ENCODE measurements around the gene CELF2. TPM values are rescaled to one million over a fixed set of nuclear protein-coding genes. Genes with fewer than 3 reads are reported as not detected.

CELF2 gene
- total RNA-seq, 1 experiment from 2014 or later: 0.27 TPM

DNA sequence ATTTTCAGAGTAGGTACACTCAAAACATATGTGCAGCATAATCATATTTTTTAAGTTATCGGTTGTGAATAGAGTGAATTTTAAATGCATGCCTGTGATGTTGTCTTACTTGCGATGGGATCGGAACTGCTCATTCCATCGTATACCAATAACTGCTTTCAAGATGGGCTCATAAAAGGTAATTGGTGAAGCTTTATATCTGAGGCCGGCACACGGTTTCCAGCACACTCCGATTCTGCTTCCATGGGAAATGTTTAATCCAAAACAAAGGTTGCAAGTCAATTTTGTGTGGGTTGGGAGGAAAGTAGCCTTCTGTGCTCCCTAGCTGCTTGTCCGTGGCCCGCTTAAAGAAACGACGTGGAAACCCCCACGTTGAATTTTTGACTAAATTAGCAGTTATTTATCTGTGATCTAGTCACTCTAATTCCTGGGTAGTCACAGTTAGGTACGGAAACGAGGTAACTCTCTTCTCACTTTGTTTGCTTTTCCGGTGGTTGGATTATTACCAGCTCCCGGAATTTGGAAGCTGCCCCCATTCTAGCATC, 10.1 kb upstream of the CELF2 start:
- CTCF ChIA-PET: no interaction called here
- POLR2A ChIA-PET: no interaction called here
- no peak for DNase-seq
- Histone ChIP-seq H3K36me3 (ENCODE audit: control insufficient read depth, insufficient read depth, low read length) (no peaks in the 10 kb centered on the region), H3K4me1 (no peaks in the 10 kb centered on the region), H3K9me3 (no peaks in the 10 kb centered on the region), H3K27me3 (replicated peaks; ENCODE audit: control insufficient read depth, insufficient read depth, low read length) (no peaks in the 10 kb centered on the region), H3K4me3 (ENCODE audit: low read depth, low read length) (no peak overlapping the region)
- TF ChIP-seq, protein P1, sequence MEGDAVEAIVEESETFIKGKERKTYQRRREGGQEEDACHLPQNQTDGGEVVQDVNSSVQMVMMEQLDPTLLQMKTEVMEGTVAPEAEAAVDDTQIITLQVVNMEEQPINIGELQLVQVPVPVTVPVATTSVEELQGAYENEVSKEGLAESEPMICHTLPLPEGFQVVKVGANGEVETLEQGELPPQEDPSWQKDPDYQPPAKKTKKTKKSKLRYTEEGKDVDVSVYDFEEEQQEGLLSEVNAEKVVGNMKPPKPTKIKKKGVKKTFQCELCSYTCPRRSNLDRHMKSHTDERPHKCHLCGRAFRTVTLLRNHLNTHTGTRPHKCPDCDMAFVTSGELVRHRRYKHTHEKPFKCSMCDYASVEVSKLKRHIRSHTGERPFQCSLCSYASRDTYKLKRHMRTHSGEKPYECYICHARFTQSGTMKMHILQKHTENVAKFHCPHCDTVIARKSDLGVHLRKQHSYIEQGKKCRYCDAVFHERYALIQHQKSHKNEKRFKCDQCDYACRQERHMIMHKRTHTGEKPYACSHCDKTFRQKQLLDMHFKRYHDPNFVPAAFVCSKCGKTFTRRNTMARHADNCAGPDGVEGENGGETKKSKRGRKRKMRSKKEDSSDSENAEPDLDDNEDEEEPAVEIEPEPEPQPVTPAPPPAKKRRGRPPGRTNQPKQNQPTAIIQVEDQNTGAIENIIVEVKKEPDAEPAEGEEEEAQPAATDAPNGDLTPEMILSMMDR (IDR thresholded peaks at IDR 0.05; ENCODE audit: insufficient read depth in 1 of 2, low read depth in 1 of 2, low read length in 1 of 2, severe bottlenecking in 1 of 2, unreplicated experiment in 1 of 2): no peak
- H3K4me3 Mint-ChIP-seq (ENCODE audit: unreplicated experiment): no peak overlapping the region
- H3K9me3 Mint-ChIP-seq (ENCODE audit: unreplicated experiment): no peaks in the 10 kb centered on the region
- H3K4me1 Mint-ChIP-seq (ENCODE audit: low read depth, unreplicated experiment): no peaks in the 10 kb centered on the region
- no TSS peak for BruUV-seq (replicated peaks)
- intact Hi-C loops (cut with micrococcal nuclease; ENCODE audit: unreplicated experiment): no loop called here
- H3K27me3 Mint-ChIP-seq (ENCODE audit: insufficient read depth, unreplicated experiment): peaks cover 30% of the 10 kb centered on the region
- H3K36me3 Mint-ChIP-seq (ENCODE audit: insufficient read depth, unreplicated experiment): no peaks in the 10 kb centered on the region
- H3K27ac Mint-ChIP-seq (ENCODE audit: unreplicated experiment): no peak overlapping the region

DNA sequence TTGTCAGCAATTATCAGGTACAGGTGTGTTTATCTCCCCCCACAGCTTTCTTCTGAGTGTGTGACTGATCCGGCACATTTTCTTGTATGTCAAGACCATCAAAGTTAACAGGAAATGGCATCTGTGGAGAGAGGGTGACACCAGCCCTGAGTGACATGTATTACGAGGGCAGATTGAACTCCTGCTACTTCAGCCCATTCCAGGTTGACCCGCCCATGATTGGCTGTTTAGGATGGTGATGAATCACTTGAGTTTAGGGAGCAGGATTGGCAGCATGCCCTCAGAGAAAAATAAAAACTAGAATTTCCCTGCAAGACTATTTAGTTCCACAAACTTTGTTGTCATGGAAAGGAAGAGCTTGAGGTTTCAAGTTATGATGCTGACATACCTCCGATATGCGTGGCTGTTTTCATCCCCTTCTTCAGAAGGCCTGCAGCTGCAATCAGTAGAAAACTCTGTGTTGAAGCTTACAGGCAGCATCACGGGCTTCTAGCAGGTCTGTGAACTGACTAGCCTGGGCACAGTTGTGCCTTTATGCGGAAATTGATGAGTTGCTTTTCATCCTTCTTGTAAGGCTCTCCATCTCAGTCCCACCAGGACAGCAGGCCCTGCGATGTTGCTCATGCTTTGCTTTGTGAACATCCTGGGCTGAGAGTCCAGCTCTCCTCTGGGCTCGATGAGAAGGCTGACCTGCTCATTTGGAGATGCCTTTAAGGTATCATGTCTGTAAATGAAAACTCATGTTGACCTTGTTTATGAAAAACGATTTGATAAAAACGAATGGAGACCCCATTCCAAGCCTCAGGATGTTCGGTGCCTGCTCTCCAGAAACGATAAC, 8.0 kb upstream of the CELF2 start:
- no TSS peak for BruUV-seq (replicated peaks)
- Mint-ChIP-seq H3K27me3 (ENCODE audit: insufficient read depth, unreplicated experiment) (peaks cover 43% of the 10 kb centered on the region), H3K4me3 (ENCODE audit: unreplicated experiment) (no peak overlapping the region), H3K36me3 (ENCODE audit: insufficient read depth, unreplicated experiment) (no peaks in the 10 kb centered on the region), H3K9me3 (ENCODE audit: unreplicated experiment) (no peaks in the 10 kb centered on the region), H3K27ac (ENCODE audit: unreplicated experiment) (no peak overlapping the region), H3K4me1 (ENCODE audit: low read depth, unreplicated experiment) (no peaks in the 10 kb centered on the region)
- ChIA-PET POLR2A (no interaction called here), CTCF (no interaction called here)
- no peaks in the 10 kb centered on the region for H3K4me1 ChIP-seq
- no peaks in the 10 kb centered on the region for H3K36me3 ChIP-seq (ENCODE audit: control insufficient read depth, insufficient read depth, low read length)
- DNase-seq: no peak
- H3K4me3 ChIP-seq (ENCODE audit: low read depth, low read length): no peak overlapping the region
- peaks cover under 1% of the 10 kb centered on the region; the same call in 1 of the 2 replicates for H3K27me3 ChIP-seq (replicated peaks; ENCODE audit: control insufficient read depth, insufficient read depth, low read length)
- TF ChIP-seq, protein P1 (IDR thresholded peaks at IDR 0.05; ENCODE audit: insufficient read depth in 1 of 2, low read depth in 1 of 2, low read length in 1 of 2, severe bottlenecking in 1 of 2, unreplicated experiment in 1 of 2): no peak
- intact Hi-C loops (cut with micrococcal nuclease; ENCODE audit: unreplicated experiment): no loop called here
- H3K9me3 ChIP-seq: no peaks in the 10 kb centered on the region

DNA sequence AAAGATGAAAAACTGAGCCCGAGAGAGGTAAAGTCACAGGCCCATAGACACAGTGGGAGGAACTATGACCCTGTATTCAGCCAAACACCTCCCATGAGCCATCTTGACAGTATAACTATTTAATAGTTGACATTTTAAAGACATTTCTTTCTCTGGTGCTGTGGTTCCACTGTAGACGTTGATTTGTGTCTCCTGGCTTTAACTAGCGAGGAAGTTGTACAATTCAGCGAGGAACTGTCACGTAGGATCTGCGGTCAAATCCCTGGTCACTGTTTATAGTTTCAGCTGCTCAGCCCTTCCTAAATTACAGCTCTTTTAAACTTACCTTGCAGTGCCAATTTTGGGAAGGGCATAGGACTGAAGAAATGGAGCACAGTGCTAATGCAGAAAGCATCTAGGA, 7.1 kb upstream of the CELF2 start:
- DNase-seq: no peak
- Histone ChIP-seq H3K4me3 (ENCODE audit: low read depth, low read length) (no peak overlapping the region), H3K36me3 (ENCODE audit: control insufficient read depth, insufficient read depth, low read length) (no peaks in the 10 kb centered on the region), H3K4me1 (no peaks in the 10 kb centered on the region), H3K27me3 (replicated peaks; ENCODE audit: control insufficient read depth, insufficient read depth, low read length) (peaks cover 2% of the 10 kb centered on the region; the same call in 1 of the 2 replicates), H3K9me3 (no peaks in the 10 kb centered on the region)
- no peaks in the 10 kb centered on the region for H3K4me1 Mint-ChIP-seq (ENCODE audit: low read depth, unreplicated experiment)
- peaks cover 44% of the 10 kb centered on the region for H3K27me3 Mint-ChIP-seq (ENCODE audit: insufficient read depth, unreplicated experiment)
- intact Hi-C loops (cut with micrococcal nuclease; ENCODE audit: unreplicated experiment): no loop called here
- no peaks in the 10 kb centered on the region for H3K9me3 Mint-ChIP-seq (ENCODE audit: unreplicated experiment)
- BruUV-seq (replicated peaks): no TSS peak
- POLR2A ChIA-PET: no interaction called here
- TF ChIP-seq, protein P1 (IDR thresholded peaks at IDR 0.05; ENCODE audit: insufficient read depth in 1 of 2, low read depth in 1 of 2, low read length in 1 of 2, severe bottlenecking in 1 of 2, unreplicated experiment in 1 of 2): no peak
- CTCF ChIA-PET: no interaction called here
- no peak overlapping the region for H3K27ac Mint-ChIP-seq (ENCODE audit: unreplicated experiment)
- H3K4me3 Mint-ChIP-seq (ENCODE audit: unreplicated experiment): no peak overlapping the region
- no peaks in the 10 kb centered on the region for H3K36me3 Mint-ChIP-seq (ENCODE audit: insufficient read depth, unreplicated experiment)
